Bronchial epithelial cell (primary cell): Measurements from ENCODE around the gene BMAL2. TPM values are rescaled to one million over a fixed set of nuclear protein-coding genes. Genes with fewer than 3 reads are reported as not detected.

ENCODE experiments used
- DNase-seq: peaks from one replicate; pipeline ENCODE4 v3.0.0-alpha.2; 2010; ENCODE audit warnings: low read depth
- FAIRE-seq: peaks from 2 replicates; lab custom pipeline; 2011; peaks lifted over from hg19 to GRCh38; lab: Jason Lieb, UNC
- H3K27me3 ChIP-seq: 2 replicates; pipeline ENCODE4 v1.5.1; 2011; ENCODE audit warnings: low read length; ENCODE audit not compliant: control insufficient read depth, insufficient read depth
- H3K36me3 ChIP-seq: 2 replicates; pipeline ENCODE4 v1.5.1; 2011; ENCODE audit warnings: low read length; ENCODE audit not compliant: control insufficient read depth, insufficient read depth
- H3K4me3 ChIP-seq: 2 replicates; pipeline ENCODE4 v1.5.1; 2011; ENCODE audit warnings: mild to moderate bottlenecking, low read depth, low read length, control low read depth
- total RNA-seq: library from RNA; depleted of rRNA; stranded (reverse); fragments of >200 nt; gene quantifications from 2 replicates; pipeline ENCODE4 v1.2.1, GENCODE V29; 2014
- TF ChIP-seq, protein P1 (sequence below): IDR thresholded peaks from 2 replicates; pipeline ENCODE4 v1.5.1; 2011; ENCODE audit warnings: mild to moderate bottlenecking, moderate library complexity, low read length, control low read depth, inconsistent platforms; ENCODE audit not compliant: insufficient read depth, severe bottlenecking

Gene BMAL2
- total RNA-seq, 1 donor from 2014 or later = 102 TPM

DNA sequence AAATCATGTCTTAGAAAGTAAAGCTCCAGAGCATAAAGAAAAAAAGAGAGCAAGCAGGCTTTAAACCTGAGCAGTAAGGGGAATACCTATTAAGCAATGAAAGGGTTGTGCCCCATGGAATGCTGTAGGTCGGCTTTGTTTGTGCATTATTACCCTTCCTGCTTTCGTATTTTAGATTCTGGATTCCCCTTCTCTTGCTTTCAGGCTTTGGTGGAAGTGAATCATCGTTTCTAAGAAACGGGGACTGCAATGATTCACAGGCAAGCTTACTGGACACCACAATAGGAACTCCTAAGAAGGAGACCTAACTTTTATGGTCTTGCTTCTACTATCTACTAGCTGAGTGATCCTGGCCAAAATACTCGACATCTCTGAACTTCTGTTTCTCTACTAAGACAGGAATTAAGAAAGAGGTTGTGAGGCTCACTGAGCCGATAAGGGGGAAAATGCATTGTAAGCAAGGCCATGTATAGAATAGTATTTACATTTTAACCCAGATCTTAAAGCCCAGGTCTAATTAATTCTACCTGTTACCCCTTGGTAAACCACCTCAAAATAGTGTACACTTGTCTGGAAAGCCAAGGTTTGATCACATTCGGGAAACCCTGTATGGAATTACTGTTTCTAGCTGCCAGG lies 1.2 kb upstream of the BMAL2 start:
- DNase-seq (peak; percentile 100), FAIRE-seq (no peak)
- no peaks in the 10 kb centered on the region for H3K27me3 ChIP-seq
- no peaks in the 10 kb centered on the region for H3K36me3 ChIP-seq
- TF ChIP-seq, protein P1, sequence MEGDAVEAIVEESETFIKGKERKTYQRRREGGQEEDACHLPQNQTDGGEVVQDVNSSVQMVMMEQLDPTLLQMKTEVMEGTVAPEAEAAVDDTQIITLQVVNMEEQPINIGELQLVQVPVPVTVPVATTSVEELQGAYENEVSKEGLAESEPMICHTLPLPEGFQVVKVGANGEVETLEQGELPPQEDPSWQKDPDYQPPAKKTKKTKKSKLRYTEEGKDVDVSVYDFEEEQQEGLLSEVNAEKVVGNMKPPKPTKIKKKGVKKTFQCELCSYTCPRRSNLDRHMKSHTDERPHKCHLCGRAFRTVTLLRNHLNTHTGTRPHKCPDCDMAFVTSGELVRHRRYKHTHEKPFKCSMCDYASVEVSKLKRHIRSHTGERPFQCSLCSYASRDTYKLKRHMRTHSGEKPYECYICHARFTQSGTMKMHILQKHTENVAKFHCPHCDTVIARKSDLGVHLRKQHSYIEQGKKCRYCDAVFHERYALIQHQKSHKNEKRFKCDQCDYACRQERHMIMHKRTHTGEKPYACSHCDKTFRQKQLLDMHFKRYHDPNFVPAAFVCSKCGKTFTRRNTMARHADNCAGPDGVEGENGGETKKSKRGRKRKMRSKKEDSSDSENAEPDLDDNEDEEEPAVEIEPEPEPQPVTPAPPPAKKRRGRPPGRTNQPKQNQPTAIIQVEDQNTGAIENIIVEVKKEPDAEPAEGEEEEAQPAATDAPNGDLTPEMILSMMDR = no peak
- peak overlapping the region; percentile 77 for H3K4me3 ChIP-seq

DNA sequence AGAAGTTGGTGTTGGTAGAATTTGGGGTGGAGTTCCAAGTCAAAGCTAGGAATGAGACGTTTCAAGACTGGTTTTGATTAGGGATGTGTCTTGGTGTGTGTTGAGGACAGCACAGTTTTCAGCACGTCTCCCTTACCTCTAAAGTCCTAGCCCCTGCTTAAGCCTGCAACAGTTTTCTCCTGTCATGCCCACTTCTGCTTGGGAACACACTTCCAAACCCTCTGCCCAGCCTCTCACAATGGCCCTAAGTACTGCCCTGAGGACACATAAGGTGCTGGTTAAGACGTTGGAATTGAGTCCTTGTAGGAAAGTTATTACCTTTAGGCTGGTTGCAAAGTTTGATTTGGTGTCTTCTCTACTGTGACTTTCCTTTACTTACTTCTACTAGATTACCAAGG lies 710 bp upstream of the BMAL2 start:
- H3K27me3 ChIP-seq = no peaks in the 10 kb centered on the region
- peak; percentile 91 for FAIRE-seq
- no peaks in the 10 kb centered on the region for H3K36me3 ChIP-seq
- DNase-seq = peak; percentile 58
- H3K4me3 ChIP-seq = peak overlapping the region; percentile 77
- TF ChIP-seq, protein P1 = no peak

DNA sequence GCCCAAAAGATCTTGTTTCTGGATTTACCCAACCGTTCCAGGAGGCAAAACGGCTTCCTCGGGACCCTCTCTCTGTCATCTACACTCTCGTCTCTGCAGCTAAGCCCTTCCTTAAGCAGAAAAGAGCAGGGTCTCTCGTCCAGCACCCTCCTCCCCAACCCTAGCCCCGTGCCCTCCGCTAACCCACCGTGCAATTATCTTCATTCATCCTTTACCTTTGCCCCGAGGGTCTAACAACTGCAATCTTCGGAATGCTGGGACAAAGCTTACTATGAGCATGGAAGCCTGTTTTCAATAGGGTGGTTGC lies 276 bp upstream of the BMAL2 start:
- Histone ChIP-seq H3K27me3 (no peaks in the 10 kb centered on the region), H3K4me3 (peak overlapping the region; percentile 77), H3K36me3 (no peaks in the 10 kb centered on the region)
- TF ChIP-seq, protein P1 = no peak
- FAIRE-seq (no peak), DNase-seq (no peak)

DNA sequence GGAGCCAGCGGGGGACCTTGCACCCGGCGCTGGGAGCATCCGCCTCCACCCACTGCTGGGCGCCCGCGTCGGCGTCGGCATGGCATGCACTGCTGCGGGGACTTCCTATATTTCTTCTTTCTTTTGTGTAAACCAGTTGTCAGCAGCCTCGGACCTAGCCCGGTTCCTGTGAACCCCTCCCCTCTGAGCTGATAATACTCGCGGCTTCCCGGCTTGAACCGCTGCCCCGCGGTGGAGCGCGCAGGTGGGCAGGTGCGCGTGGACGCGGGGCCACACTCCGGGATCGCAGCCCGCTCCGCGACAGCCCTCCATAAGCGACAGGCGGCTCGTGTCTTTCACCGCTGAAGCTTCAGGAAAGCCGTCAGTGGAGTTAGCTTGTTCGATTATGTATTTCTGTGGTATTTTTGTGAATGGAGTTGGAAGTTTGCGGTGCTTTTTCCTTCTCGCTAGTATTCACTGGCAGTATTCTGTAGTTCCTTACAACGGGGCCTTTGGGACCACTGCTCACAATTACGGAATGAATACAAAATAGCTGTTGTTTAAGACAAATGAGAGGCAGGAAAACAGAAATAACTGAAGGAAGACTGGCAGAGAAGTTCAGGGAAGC lies 870 bp downstream of the BMAL2 start:
- Histone ChIP-seq H3K4me3 (peak overlapping the region; percentile 77), H3K27me3 (no peaks in the 10 kb centered on the region), H3K36me3 (no peaks in the 10 kb centered on the region)
- DNase-seq (peak; percentile 38), FAIRE-seq (no peak)
- TF ChIP-seq, protein P1 = no peak

DNA sequence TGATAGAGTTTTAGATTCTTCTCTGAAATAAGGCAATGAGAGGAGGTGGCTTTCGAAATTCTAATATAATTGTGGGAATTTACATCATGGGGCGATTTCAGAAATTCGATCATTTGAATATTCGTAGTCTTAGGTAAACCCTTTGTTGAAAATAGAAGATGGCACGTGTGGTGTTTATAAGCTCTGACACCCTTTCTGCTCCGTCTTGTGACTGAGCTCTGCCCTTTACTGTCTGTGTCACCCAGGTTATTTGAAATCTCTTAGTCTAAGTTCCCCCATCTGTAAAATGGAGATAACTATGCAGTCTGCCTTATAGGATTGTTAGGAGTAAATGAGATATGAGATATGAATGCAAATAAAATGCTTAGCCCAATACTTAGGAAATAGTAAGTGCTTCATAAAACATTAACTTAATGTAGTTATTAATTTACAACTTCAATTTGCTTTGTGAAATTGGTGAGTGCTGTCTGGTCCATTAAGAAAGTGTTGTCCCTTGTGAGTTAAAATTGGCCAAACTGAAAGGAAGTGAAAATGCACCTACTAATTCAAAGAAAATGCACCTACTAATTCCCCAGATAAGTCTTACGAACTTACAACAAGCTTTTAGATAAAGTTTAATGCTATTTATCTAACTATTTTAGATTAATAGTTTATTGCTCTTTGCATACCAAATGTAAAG lies 1.5 kb downstream of the BMAL2 start:
- peak; percentile 46 for DNase-seq
- TF ChIP-seq, protein P1 = no peak
- Histone ChIP-seq H3K36me3 (no peaks in the 10 kb centered on the region), H3K4me3 (peak overlapping the region; percentile 77), H3K27me3 (no peaks in the 10 kb centered on the region)
- no peak for FAIRE-seq
